Measurements from ENCODE around the gene ADRB1. TPM values are rescaled to one million over a fixed set of nuclear protein-coding genes. Genes with fewer than 3 reads are reported as not detected.

Gene ADRB1
- total and polyA plus RNA-seq, 2 donors from 2014 or later = 0.72 to 1.4 TPM

DNA sequence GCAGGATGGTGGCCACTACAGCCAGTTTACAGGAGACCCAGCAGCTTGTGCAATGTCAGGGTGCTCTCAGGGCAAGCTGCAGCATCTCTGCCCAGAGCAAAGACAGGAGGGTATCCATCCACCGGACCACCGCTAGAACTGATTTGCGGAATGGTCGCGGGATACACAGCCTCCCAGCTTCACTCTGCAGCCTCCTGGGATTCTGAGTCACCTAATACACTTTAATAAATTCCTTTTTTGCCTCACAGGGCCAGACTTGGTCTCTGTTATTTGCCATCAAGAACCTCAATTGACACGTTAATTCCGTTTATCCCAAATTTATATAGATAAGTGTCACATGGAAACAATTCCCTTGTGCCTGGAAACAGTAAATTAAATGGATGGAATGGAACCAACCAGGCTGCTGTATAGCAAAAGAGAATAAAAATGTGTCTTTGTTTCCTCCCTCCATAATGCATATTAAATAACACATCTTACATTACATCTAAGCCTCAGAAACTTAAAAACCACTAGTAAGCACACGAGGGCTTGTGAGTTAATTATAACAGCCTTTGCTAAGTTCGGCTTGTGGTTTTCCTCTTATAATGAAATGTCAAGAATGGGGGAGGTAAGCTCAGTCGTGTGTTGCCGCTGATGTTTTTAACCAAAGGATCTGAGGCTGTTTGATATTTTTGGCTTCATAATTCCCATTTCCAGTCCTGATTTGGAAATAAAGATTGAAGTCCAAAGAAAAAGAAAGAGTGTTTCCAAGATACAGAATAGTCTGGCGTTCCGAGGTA lies 52.1 kb downstream of the ADRB1 start:
- no peak overlapping the region for H3K4me3 ChIP-seq (ENCODE audit: low read length in 3 of 3)
- no peaks in the 10 kb centered on the region for H3K9me3 ChIP-seq (ENCODE audit: control insufficient read depth in 2 of 3, insufficient read depth in 1 of 3, low read length in 3 of 3)
- peaks cover 0 to 1% (median 0%) of the 10 kb centered on the region in 3 donors for H3K4me1 ChIP-seq (ENCODE audit: control insufficient read depth in 2 of 3, insufficient read depth in 2 of 3, low read depth in 1 of 3, low read length in 3 of 3)
- no peak overlapping the region for H3K9ac ChIP-seq (ENCODE audit: low read length in 3 of 3)
- intact Hi-C loops (cut with DNase I) = no loop called here
- DNase-seq (no peak), FAIRE-seq (no peak)
- TF ChIP-seq, protein P1, sequence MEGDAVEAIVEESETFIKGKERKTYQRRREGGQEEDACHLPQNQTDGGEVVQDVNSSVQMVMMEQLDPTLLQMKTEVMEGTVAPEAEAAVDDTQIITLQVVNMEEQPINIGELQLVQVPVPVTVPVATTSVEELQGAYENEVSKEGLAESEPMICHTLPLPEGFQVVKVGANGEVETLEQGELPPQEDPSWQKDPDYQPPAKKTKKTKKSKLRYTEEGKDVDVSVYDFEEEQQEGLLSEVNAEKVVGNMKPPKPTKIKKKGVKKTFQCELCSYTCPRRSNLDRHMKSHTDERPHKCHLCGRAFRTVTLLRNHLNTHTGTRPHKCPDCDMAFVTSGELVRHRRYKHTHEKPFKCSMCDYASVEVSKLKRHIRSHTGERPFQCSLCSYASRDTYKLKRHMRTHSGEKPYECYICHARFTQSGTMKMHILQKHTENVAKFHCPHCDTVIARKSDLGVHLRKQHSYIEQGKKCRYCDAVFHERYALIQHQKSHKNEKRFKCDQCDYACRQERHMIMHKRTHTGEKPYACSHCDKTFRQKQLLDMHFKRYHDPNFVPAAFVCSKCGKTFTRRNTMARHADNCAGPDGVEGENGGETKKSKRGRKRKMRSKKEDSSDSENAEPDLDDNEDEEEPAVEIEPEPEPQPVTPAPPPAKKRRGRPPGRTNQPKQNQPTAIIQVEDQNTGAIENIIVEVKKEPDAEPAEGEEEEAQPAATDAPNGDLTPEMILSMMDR (IDR thresholded peaks at IDR 0.05; ENCODE audit: borderline replicate concordance, extremely low read depth, insufficient read depth) = no peak
- H3K27me3 ChIP-seq (ENCODE audit: control insufficient read depth, insufficient read depth, low read length) = no peaks in the 10 kb centered on the region
- H3K27ac ChIP-seq (ENCODE audit: low read depth in 2 of 2, low read length in 2 of 2) = no peak overlapping the region
- H3K36me3 ChIP-seq (ENCODE audit: control insufficient read depth in 2 of 3, insufficient read depth in 3 of 3, low read length in 3 of 3) = no peaks in the 10 kb centered on the region

Other genes starting within 250 kb of the ADRB1 start
- gene DCLRE1A, start 189.8 kb upstream of the ADRB1 start, total RNA-seq = 5.7 TPM
- gene DCLRE1A, start 189.8 kb upstream of the ADRB1 start, polyA plus RNA-seq (ENCODE audit: insufficient read depth, low read depth, low replicate concordance) = 4.2 TPM
- 40.8 TPM for gene NHLRC2, start 189.2 kb upstream of the ADRB1 start, total RNA-seq
- 4.5 TPM for gene NHLRC2, start 189.2 kb upstream of the ADRB1 start, polyA plus RNA-seq (ENCODE audit: insufficient read depth, low read depth, low replicate concordance)
- 34.2 TPM for gene CCDC186, start 130.3 kb downstream of the ADRB1 start, total RNA-seq
- gene CCDC186, start 130.3 kb downstream of the ADRB1 start, polyA plus RNA-seq (ENCODE audit: insufficient read depth, low read depth, low replicate concordance) = 4.7 TPM
- 0.88 TPM for gene TDRD1, start 135.5 kb downstream of the ADRB1 start, total RNA-seq
- not detected for gene TDRD1, start 135.5 kb downstream of the ADRB1 start, polyA plus RNA-seq (ENCODE audit: insufficient read depth, low read depth, low replicate concordance)
- 6.5 TPM for gene VWA2, start 195.4 kb downstream of the ADRB1 start, total RNA-seq
- 0.17 TPM for gene VWA2, start 195.4 kb downstream of the ADRB1 start, polyA plus RNA-seq (ENCODE audit: insufficient read depth, low read depth, low replicate concordance)